Neural cell (in vitro differentiated cells): ENCODE measurements around the gene HS6ST3. TPM values are rescaled to one million over a fixed set of nuclear protein-coding genes. Genes with fewer than 3 reads are reported as not detected.

Source experiments
- H2AFZ ChIP-seq: fragments of 200-600, 300-800 bp; sonication (generic), shearing (Covaris generic); 2 replicates; pipeline ENCODE4 v1.6.0; 2014; ENCODE audit warnings: low read depth, mild to moderate bottlenecking, antibody characterized with exemption, low read length, moderate library complexity
- H3F3A ChIP-seq: fragments of 200-600 bp; shearing (Covaris generic); 2 replicates; pipeline ENCODE4 v1.6.1; 2016; ENCODE audit warnings: mild to moderate bottlenecking, moderate library complexity, mixed read lengths, antibody characterized with exemption, low read length; ENCODE audit not compliant: insufficient read depth, poor library complexity, severe bottlenecking
- H3K27ac ChIP-seq: fragments of 200-600, 300-800 bp; sonication (generic), shearing (Covaris generic); 2 replicates; pipeline ENCODE4 v1.5.1; 2014; ENCODE audit warnings: mild to moderate bottlenecking, low read length, moderate library complexity
- H3K27me3 ChIP-seq: fragments of 300-800, 200-600 bp; sonication (generic), shearing (Covaris generic); 2 replicates; pipeline ENCODE4 v1.6.0; 2014; ENCODE audit warnings: mild to moderate bottlenecking, low read depth, low read length, moderate library complexity; ENCODE audit not compliant: insufficient read depth
- H3K36me3 ChIP-seq: fragments of 300-800, 200-600 bp; sonication (generic), shearing (Covaris generic); 2 replicates; pipeline ENCODE4 v1.5.1; 2014; ENCODE audit warnings: mild to moderate bottlenecking, antibody characterized with exemption, low read length, moderate library complexity; ENCODE audit not compliant: insufficient read depth
- H3K4me2 ChIP-seq: fragments of 300-800, 200-600 bp; sonication (generic), shearing (Covaris generic); 2 replicates; pipeline ENCODE4 v1.6.0; 2014; ENCODE audit warnings: mild to moderate bottlenecking, low read length
- H3K4me3 ChIP-seq: fragments of 300-800, 200-600 bp; sonication (generic), shearing (Covaris generic); 2 replicates; pipeline ENCODE4 v1.5.1; 2014; ENCODE audit warnings: mild to moderate bottlenecking, low read length, moderate library complexity
- H3K79me2 ChIP-seq: fragments of 200-600 bp; shearing (Covaris generic); replicated peaks from 2 replicates; pipeline ENCODE4 v1.6.0; 2014; ENCODE audit warnings: mild to moderate bottlenecking, low read length, moderate library complexity; ENCODE audit not compliant: insufficient read depth
- H3K9ac ChIP-seq: fragments of 300-800, 200-600 bp; sonication (generic), shearing (Covaris generic); 2 replicates; pipeline ENCODE4 v1.6.1; 2016; ENCODE audit warnings: mild to moderate bottlenecking, low read length, mixed read lengths
- H3K9me2 ChIP-seq: fragments of 200-600 bp; shearing (Covaris generic); 2 replicates; pipeline ENCODE4 v1.6.1; 2016; ENCODE audit warnings: mild to moderate bottlenecking, low read length, mixed read lengths; ENCODE audit not compliant: insufficient read depth
- H3K9me3 ChIP-seq: fragments of 200-600, 300-800 bp; sonication (generic), shearing (Covaris generic); 2 replicates; pipeline ENCODE4 v1.6.1; 2016; ENCODE audit warnings: mild to moderate bottlenecking, mixed run types, low read length, moderate library complexity, mixed read lengths
- H4K20me1 ChIP-seq: fragments of 200-600 bp; shearing (Covaris generic); 2 replicates; pipeline ENCODE4 v1.6.1; 2016; ENCODE audit warnings: mild to moderate bottlenecking, mixed run types; ENCODE audit not compliant: insufficient read depth
- EP300 ChIP-seq: fragments of 450-650 bp; conservative IDR thresholded peaks from 2 replicates; pipeline ENCODE4 v1.6.1; 2014; ENCODE audit warnings: antibody characterized with exemption, mild to moderate bottlenecking, moderate library complexity; ENCODE audit not compliant: poor library complexity, severe bottlenecking
- EZH2 ChIP-seq: fragments of 200-600, 300-800 bp; shearing (Covaris generic), sonication (generic); IDR thresholded peaks from 2 replicates; pipeline ENCODE4 v1.6.1; 2014; ENCODE audit warnings: antibody characterized with exemption, low read length, borderline replicate concordance, mild to moderate bottlenecking; ENCODE audit not compliant: insufficient read depth, poor library complexity, severe bottlenecking
- MXI1 ChIP-seq: fragments of 450-650 bp; conservative IDR thresholded peaks from 2 replicates; pipeline ENCODE4 v1.6.1; 2014; ENCODE audit warnings: antibody characterized with exemption, mild to moderate bottlenecking; ENCODE audit not compliant: poor library complexity, severe bottlenecking
- POLR2AphosphoS5 ChIP-seq: IDR thresholded peaks from 2 replicates; pipeline ENCODE4 v1.6.1; 2012
- RAD21 ChIP-seq: fragments of 450-650 bp; conservative IDR thresholded peaks from 2 replicates; pipeline ENCODE4 v1.6.1; 2014; ENCODE audit warnings: antibody characterized with exemption, mild to moderate bottlenecking, moderate library complexity
- SMC3 ChIP-seq: fragments of 450-650 bp; conservative IDR thresholded peaks from 2 replicates; pipeline ENCODE4 v1.6.1; 2014; ENCODE audit warnings: antibody characterized with exemption, mild to moderate bottlenecking, moderate library complexity; ENCODE audit not compliant: poor library complexity
- TAF1 ChIP-seq: IDR thresholded peaks from 2 replicates; pipeline ENCODE4 v1.6.1; 2012; ENCODE audit warnings: low read depth
- polyA plus RNA-seq: library from polyadenylated mRNA; depleted of rRNA; stranded (reverse); fragments of >200 nt; gene quantifications from 2 replicates; pipeline ENCODE4 v1.2.3, GENCODE V29; 2014
- TF ChIP-seq, protein P1 (sequence below): IDR thresholded peaks from 2 replicates; pipeline ENCODE4 v1.6.1; 2012; ENCODE audit warnings: borderline replicate concordance
- TF ChIP-seq, protein P2 (sequence below): fragments of 450-650 bp; IDR thresholded peaks from 2 replicates; pipeline ENCODE4 v1.5.1; 2014; ENCODE audit warnings: antibody characterized with exemption, mild to moderate bottlenecking, moderate library complexity; ENCODE audit not compliant: poor library complexity, severe bottlenecking

HS6ST3 gene
- polyA plus RNA-seq, 1 donor from 2014 or later, result 10.9 TPM

- H3F3A ChIP-seq, result no peaks in the 10 kb centered on the region
- H3K79me2 ChIP-seq, result no peaks in the 10 kb centered on the region
- H3K9me2 ChIP-seq, result no peaks in the 10 kb centered on the region
- no peak overlapping the region for H3K4me2 ChIP-seq
- H3K27ac ChIP-seq, result no peak overlapping the region
- H4K20me1 ChIP-seq, result no peaks in the 10 kb centered on the region
- no peaks in the 10 kb centered on the region for H3K9me3 ChIP-seq
- TF ChIP-seq RAD21 (no peak), EP300 (no peak), MXI1 (no peak), SMC3 (no peak), EZH2 (no peak), TAF1 (no peak), POLR2AphosphoS5 (no peak)
- TF ChIP-seq, protein P1, sequence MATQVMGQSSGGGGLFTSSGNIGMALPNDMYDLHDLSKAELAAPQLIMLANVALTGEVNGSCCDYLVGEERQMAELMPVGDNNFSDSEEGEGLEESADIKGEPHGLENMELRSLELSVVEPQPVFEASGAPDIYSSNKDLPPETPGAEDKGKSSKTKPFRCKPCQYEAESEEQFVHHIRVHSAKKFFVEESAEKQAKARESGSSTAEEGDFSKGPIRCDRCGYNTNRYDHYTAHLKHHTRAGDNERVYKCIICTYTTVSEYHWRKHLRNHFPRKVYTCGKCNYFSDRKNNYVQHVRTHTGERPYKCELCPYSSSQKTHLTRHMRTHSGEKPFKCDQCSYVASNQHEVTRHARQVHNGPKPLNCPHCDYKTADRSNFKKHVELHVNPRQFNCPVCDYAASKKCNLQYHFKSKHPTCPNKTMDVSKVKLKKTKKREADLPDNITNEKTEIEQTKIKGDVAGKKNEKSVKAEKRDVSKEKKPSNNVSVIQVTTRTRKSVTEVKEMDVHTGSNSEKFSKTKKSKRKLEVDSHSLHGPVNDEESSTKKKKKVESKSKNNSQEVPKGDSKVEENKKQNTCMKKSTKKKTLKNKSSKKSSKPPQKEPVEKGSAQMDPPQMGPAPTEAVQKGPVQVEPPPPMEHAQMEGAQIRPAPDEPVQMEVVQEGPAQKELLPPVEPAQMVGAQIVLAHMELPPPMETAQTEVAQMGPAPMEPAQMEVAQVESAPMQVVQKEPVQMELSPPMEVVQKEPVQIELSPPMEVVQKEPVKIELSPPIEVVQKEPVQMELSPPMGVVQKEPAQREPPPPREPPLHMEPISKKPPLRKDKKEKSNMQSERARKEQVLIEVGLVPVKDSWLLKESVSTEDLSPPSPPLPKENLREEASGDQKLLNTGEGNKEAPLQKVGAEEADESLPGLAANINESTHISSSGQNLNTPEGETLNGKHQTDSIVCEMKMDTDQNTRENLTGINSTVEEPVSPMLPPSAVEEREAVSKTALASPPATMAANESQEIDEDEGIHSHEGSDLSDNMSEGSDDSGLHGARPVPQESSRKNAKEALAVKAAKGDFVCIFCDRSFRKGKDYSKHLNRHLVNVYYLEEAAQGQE, result no peak
- TF ChIP-seq, protein P2, sequence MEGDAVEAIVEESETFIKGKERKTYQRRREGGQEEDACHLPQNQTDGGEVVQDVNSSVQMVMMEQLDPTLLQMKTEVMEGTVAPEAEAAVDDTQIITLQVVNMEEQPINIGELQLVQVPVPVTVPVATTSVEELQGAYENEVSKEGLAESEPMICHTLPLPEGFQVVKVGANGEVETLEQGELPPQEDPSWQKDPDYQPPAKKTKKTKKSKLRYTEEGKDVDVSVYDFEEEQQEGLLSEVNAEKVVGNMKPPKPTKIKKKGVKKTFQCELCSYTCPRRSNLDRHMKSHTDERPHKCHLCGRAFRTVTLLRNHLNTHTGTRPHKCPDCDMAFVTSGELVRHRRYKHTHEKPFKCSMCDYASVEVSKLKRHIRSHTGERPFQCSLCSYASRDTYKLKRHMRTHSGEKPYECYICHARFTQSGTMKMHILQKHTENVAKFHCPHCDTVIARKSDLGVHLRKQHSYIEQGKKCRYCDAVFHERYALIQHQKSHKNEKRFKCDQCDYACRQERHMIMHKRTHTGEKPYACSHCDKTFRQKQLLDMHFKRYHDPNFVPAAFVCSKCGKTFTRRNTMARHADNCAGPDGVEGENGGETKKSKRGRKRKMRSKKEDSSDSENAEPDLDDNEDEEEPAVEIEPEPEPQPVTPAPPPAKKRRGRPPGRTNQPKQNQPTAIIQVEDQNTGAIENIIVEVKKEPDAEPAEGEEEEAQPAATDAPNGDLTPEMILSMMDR, result no peak
- H3K36me3 ChIP-seq, result no peaks in the 10 kb centered on the region
- H3K4me3 ChIP-seq, result no peak overlapping the region
- H3K9ac ChIP-seq, result no peak overlapping the region
- H3K27me3 ChIP-seq, result no peaks in the 10 kb centered on the region
- H2AFZ ChIP-seq, result no peak overlapping the region
Measured at GRCh38 chr13:96632536-96633320, 542.8 kb downstream of the HS6ST3 start.

DNA sequence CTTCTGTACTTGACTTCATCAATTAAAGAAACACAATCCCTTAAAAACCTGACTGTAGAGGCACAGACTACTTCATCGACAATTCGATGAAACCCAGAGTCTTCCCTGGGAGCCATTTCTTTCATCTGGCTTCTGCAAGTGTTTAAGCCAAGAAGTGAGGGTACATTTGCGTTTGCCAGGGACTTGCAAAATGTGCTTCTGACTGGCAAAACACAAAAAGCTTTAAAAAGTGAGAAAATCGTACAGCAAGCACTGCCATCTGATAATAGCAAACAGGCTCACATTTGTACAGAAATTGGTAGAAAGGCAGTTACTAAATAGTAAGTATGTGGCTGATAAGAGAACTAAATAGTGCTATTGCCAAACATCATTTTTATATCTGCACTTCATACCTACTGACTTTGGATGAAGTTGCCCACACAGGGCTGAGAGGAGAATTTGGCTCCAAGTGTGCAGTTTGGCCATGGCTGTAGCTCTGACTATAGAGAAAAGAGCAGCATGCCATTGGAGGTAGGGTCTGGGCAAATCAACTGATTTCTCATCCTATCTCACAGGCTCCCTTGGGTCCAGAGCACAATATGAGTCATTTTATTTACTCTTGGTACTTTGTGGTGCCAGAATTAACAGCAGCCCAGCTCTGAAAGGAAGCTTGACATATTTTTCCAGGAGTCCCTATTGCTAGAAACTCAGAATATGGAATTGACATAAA lies 546.2 kb downstream of the HS6ST3 start:
- no peaks in the 10 kb centered on the region for H3F3A ChIP-seq
- no peak overlapping the region for H3K4me2 ChIP-seq
- no peaks in the 10 kb centered on the region for H3K27me3 ChIP-seq
- H3K27ac ChIP-seq, result no peak overlapping the region
- H2AFZ ChIP-seq, result no peak overlapping the region
- H3K9me3 ChIP-seq, result no peaks in the 10 kb centered on the region
- no peak overlapping the region for H3K4me3 ChIP-seq
- no peak for TF ChIP-seq MXI1
- TF ChIP-seq POLR2AphosphoS5, result no peak
- TF ChIP-seq, protein P2, result no peak
- TF ChIP-seq TAF1, result no peak
- TF ChIP-seq RAD21, result no peak
- TF ChIP-seq, protein P1, result no peak
- TF ChIP-seq EP300, result no peak
- TF ChIP-seq EZH2, result no peak
- TF ChIP-seq SMC3, result no peak
- H3K79me2 ChIP-seq, result no peaks in the 10 kb centered on the region
- no peaks in the 10 kb centered on the region for H4K20me1 ChIP-seq
- no peaks in the 10 kb centered on the region for H3K36me3 ChIP-seq
- H3K9ac ChIP-seq, result no peak overlapping the region
- H3K9me2 ChIP-seq, result no peaks in the 10 kb centered on the region
